ENCODE data around the gene SH2D3A.

DNA sequence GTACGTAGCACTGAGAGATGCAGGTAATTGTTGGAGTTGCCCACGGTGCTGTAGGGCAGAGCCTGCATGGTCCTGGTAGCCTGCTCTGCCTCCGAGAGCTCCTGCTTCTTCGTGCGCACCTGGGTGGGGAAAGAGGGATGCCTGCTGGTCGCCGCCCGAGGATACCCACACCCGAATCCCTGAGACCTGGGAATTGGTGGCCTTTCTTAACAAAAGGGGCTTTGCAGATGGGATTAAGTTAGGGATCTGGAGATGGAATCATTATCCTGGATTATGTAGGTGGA lies 56.2 kb downstream of the SH2D3A start:
- no peak for TF ChIP-seq EZH2 (IDR thresholded peaks at IDR 0.05)
- no peak for TF ChIP-seq SIN3A (IDR thresholded peaks at IDR 0.05; ENCODE audit: low read depth)
- TF ChIP-seq EZH2phosphoT487 (IDR thresholded peaks at IDR 0.05; ENCODE audit: borderline replicate concordance): no peak
- no peak for TF ChIP-seq POLR2AphosphoS5 (IDR thresholded peaks at IDR 0.05; ENCODE audit: low read depth, low read length)
- TF ChIP-seq, protein P1, sequence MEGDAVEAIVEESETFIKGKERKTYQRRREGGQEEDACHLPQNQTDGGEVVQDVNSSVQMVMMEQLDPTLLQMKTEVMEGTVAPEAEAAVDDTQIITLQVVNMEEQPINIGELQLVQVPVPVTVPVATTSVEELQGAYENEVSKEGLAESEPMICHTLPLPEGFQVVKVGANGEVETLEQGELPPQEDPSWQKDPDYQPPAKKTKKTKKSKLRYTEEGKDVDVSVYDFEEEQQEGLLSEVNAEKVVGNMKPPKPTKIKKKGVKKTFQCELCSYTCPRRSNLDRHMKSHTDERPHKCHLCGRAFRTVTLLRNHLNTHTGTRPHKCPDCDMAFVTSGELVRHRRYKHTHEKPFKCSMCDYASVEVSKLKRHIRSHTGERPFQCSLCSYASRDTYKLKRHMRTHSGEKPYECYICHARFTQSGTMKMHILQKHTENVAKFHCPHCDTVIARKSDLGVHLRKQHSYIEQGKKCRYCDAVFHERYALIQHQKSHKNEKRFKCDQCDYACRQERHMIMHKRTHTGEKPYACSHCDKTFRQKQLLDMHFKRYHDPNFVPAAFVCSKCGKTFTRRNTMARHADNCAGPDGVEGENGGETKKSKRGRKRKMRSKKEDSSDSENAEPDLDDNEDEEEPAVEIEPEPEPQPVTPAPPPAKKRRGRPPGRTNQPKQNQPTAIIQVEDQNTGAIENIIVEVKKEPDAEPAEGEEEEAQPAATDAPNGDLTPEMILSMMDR (IDR thresholded peaks at IDR 0.05 in 2 of 3, conservative IDR thresholded peaks at IDR 0.05 in 1 of 3; ENCODE audit: borderline replicate concordance in 1 of 3, insufficient read depth in 1 of 3, low read depth in 2 of 3, low read length in 2 of 3): no peak
- TF ChIP-seq POLR2A (IDR thresholded peaks at IDR 0.05; ENCODE audit: borderline replicate concordance, extremely low read depth, insufficient read depth, insufficient read length): no peak
- TF ChIP-seq, protein P2, sequence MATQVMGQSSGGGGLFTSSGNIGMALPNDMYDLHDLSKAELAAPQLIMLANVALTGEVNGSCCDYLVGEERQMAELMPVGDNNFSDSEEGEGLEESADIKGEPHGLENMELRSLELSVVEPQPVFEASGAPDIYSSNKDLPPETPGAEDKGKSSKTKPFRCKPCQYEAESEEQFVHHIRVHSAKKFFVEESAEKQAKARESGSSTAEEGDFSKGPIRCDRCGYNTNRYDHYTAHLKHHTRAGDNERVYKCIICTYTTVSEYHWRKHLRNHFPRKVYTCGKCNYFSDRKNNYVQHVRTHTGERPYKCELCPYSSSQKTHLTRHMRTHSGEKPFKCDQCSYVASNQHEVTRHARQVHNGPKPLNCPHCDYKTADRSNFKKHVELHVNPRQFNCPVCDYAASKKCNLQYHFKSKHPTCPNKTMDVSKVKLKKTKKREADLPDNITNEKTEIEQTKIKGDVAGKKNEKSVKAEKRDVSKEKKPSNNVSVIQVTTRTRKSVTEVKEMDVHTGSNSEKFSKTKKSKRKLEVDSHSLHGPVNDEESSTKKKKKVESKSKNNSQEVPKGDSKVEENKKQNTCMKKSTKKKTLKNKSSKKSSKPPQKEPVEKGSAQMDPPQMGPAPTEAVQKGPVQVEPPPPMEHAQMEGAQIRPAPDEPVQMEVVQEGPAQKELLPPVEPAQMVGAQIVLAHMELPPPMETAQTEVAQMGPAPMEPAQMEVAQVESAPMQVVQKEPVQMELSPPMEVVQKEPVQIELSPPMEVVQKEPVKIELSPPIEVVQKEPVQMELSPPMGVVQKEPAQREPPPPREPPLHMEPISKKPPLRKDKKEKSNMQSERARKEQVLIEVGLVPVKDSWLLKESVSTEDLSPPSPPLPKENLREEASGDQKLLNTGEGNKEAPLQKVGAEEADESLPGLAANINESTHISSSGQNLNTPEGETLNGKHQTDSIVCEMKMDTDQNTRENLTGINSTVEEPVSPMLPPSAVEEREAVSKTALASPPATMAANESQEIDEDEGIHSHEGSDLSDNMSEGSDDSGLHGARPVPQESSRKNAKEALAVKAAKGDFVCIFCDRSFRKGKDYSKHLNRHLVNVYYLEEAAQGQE (IDR thresholded peaks at IDR 0.05; ENCODE audit: low read depth): no peak

Measured in HCT116 (cell line).